DOHH2 (cell line): ENCODE measurements around the gene PCCB.

Experiments used
- H3F3A ChIP-seq: fragments of 200-600 bp; sonication (generic), shearing (Covaris generic); 2 replicates; pipeline ENCODE4 v1.6.0; 2016; ENCODE audit warnings: antibody characterized with exemption, mild to moderate bottlenecking; ENCODE audit not compliant: control insufficient read depth, insufficient read depth
- H3K27ac ChIP-seq: fragments of 200-600 bp; sonication (generic); 2 replicates; pipeline ENCODE4 v1.5.1; 2014; ENCODE audit warnings: low read depth, mild to moderate bottlenecking, low read length, moderate library complexity
- H3K27me3 ChIP-seq: fragments of 200-600 bp; sonication (generic); 2 replicates; pipeline ENCODE4 v1.6.1; 2014; ENCODE audit warnings: mild to moderate bottlenecking, low read length, mixed read lengths; ENCODE audit not compliant: control insufficient read depth
- H3K36me3 ChIP-seq: fragments of 200-600 bp; sonication (generic); 2 replicates; pipeline ENCODE4 v1.6.1; 2014; ENCODE audit warnings: mild to moderate bottlenecking, low read length, moderate library complexity, mixed read lengths; ENCODE audit not compliant: control insufficient read depth
- H3K4me1 ChIP-seq: fragments of 200-600 bp; sonication (generic); 2 replicates; pipeline ENCODE4 v1.6.1; 2014; ENCODE audit warnings: mild to moderate bottlenecking, low read length, mixed read lengths; ENCODE audit not compliant: control insufficient read depth
- H3K4me2 ChIP-seq: fragments of 200-600 bp; sonication (generic); 2 replicates; pipeline ENCODE4 v1.6.0; 2014; ENCODE audit warnings: mild to moderate bottlenecking, low read length, moderate library complexity
- H3K4me3 ChIP-seq: fragments of 200-600 bp; sonication (generic); 2 replicates; pipeline ENCODE4 v1.5.1; 2014; ENCODE audit warnings: mild to moderate bottlenecking, low read length, mixed read lengths
- H3K79me2 ChIP-seq: fragments of 200-600 bp; sonication (generic); 2 replicates; pipeline ENCODE4 v1.6.1; 2014; ENCODE audit warnings: mild to moderate bottlenecking, low read length, mixed read lengths; ENCODE audit not compliant: control insufficient read depth
- H3K9me2 ChIP-seq: fragments of 200-600 bp; sonication (generic); replicated peaks from 2 replicates; pipeline ENCODE4 v1.6.1; 2014; ENCODE audit warnings: mild to moderate bottlenecking, low read length, mixed read lengths; ENCODE audit not compliant: control insufficient read depth
- H3K9me3 ChIP-seq: fragments of 200-600 bp; sonication (generic); 2 replicates; pipeline ENCODE4 v1.6.1; 2014; ENCODE audit warnings: antibody characterized with exemption, low read length, mixed read lengths; ENCODE audit not compliant: control insufficient read depth, insufficient read depth
- H4K20me1 ChIP-seq: fragments of 200-600 bp; sonication (generic); 2 replicates; pipeline ENCODE4 v1.6.0; 2014; ENCODE audit warnings: low read depth, mild to moderate bottlenecking, antibody characterized with exemption, low read length, moderate library complexity; ENCODE audit not compliant: control insufficient read depth, insufficient read depth
- EZH2phosphoT487 ChIP-seq: fragments of 200-600 bp; sonication (generic); IDR thresholded peaks from 2 replicates; pipeline ENCODE4 v1.6.1; 2017; ENCODE audit warnings: borderline replicate concordance, mild to moderate bottlenecking, antibody characterized with exemption, low read length, moderate library complexity, mixed read lengths
- TF ChIP-seq, protein P1 (sequence below): fragments of 200-600 bp; sonication (generic); IDR thresholded peaks from one replicate; pipeline ENCODE4 v1.5.1; 2014; ENCODE audit warnings: antibody characterized with exemption, mild to moderate bottlenecking, low read depth, low read length; ENCODE audit not compliant: poor library complexity, severe bottlenecking

PCCB gene

DNA sequence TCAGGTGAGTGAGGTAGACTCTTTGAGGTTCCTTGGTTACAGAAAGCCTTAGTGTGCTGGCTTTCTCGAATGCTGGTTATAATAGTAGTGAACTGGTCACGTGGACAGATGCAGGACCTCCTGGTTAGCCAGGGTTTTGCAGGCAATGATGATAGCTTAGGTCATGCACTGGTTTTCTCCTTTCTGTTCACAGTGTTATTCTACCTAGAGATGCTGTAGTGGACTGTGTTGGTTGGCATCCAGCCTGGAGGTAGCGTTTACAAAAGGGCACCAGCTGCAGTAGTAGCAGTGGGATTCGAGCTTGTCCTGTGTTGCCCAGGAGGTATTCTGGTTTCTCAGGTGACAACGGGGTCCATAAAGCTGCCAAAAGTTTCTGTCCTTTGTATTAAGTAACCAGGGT is 27.0 kb downstream of the PCCB start:
- no peak overlapping the region for H3K4me3 ChIP-seq
- H4K20me1 ChIP-seq = no peaks in the 10 kb centered on the region
- H3K9me2 ChIP-seq = no peaks in the 10 kb centered on the region
- H3K27ac ChIP-seq = no peak overlapping the region
- peaks cover 23% of the 10 kb centered on the region; the same call in 1 of the 2 replicates for H3K9me3 ChIP-seq
- H3K79me2 ChIP-seq = peaks cover 29% of the 10 kb centered on the region
- H3K4me2 ChIP-seq = no peak overlapping the region
- peaks cover 7% of the 10 kb centered on the region for H3F3A ChIP-seq
- no peaks in the 10 kb centered on the region for H3K27me3 ChIP-seq
- H3K4me1 ChIP-seq = peaks cover 28% of the 10 kb centered on the region
- TF ChIP-seq, protein P1, sequence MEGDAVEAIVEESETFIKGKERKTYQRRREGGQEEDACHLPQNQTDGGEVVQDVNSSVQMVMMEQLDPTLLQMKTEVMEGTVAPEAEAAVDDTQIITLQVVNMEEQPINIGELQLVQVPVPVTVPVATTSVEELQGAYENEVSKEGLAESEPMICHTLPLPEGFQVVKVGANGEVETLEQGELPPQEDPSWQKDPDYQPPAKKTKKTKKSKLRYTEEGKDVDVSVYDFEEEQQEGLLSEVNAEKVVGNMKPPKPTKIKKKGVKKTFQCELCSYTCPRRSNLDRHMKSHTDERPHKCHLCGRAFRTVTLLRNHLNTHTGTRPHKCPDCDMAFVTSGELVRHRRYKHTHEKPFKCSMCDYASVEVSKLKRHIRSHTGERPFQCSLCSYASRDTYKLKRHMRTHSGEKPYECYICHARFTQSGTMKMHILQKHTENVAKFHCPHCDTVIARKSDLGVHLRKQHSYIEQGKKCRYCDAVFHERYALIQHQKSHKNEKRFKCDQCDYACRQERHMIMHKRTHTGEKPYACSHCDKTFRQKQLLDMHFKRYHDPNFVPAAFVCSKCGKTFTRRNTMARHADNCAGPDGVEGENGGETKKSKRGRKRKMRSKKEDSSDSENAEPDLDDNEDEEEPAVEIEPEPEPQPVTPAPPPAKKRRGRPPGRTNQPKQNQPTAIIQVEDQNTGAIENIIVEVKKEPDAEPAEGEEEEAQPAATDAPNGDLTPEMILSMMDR = no peak
- TF ChIP-seq EZH2phosphoT487 = no peak
- H3K36me3 ChIP-seq = peaks cover 49% of the 10 kb centered on the region

DNA sequence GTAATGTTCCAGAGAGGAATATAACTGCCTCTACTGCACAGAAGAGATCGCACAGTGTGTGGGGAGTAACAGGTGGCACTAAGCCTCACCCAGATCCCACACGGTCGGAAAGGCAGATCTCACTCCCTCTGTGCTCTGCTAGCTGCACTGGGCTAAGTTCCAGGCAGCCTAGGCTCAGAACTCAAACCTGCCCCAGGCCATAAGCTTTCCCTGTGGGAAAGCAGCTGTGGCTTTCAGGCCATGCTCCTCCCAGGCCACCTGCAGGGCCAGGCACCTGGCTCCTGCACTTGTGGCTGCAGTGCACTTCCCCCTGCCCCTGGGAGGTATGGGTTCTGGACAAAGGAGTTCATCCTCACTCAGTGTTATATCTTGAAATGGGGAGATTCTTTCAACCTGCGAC is 27.5 kb downstream of the PCCB start:
- no peak overlapping the region for H3K27ac ChIP-seq
- TF ChIP-seq, protein P1 = no peak
- TF ChIP-seq EZH2phosphoT487 = no peak
- H3K36me3 ChIP-seq = peaks cover 49% of the 10 kb centered on the region
- no peaks in the 10 kb centered on the region for H3K27me3 ChIP-seq
- H3K9me2 ChIP-seq = no peaks in the 10 kb centered on the region
- peaks cover 7% of the 10 kb centered on the region for H3F3A ChIP-seq
- peaks cover 23% of the 10 kb centered on the region; the same call in 1 of the 2 replicates for H3K9me3 ChIP-seq
- no peaks in the 10 kb centered on the region for H4K20me1 ChIP-seq
- H3K4me3 ChIP-seq = no peak overlapping the region
- no peak overlapping the region for H3K4me2 ChIP-seq
- H3K79me2 ChIP-seq = peaks cover 25% of the 10 kb centered on the region
- peaks cover 28% of the 10 kb centered on the region for H3K4me1 ChIP-seq

DNA sequence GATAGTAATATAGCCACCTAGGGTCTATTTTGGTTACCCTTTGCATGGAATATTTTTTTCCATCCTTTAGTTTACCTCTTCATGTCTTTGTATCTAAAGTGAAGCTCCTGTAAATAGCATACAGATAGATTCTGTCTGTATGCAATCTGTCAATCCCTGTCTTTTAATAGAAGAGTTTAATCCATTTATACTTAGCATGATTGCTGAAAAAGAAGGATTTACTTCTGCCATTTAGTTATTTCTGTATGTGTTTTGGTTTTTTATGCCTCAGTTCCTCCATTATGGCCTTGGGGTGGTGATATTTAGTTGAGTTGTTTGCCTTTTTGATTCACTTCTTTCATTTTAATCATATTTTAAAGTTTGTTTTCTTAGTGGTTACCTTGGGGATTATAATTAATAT is 29.0 kb downstream of the PCCB start:
- H3K27ac ChIP-seq = no peak overlapping the region
- no peaks in the 10 kb centered on the region for H3K9me2 ChIP-seq
- H3K79me2 ChIP-seq = peaks cover 26% of the 10 kb centered on the region
- no peak overlapping the region for H3K4me3 ChIP-seq
- peaks cover 23% of the 10 kb centered on the region; the same call in 1 of the 2 replicates for H3K9me3 ChIP-seq
- peaks cover 7% of the 10 kb centered on the region for H3F3A ChIP-seq
- peaks cover 57% of the 10 kb centered on the region for H3K36me3 ChIP-seq
- TF ChIP-seq, protein P1 = no peak
- TF ChIP-seq EZH2phosphoT487 = no peak
- H3K4me1 ChIP-seq = peaks cover 41% of the 10 kb centered on the region
- no peak overlapping the region for H3K4me2 ChIP-seq
- H3K27me3 ChIP-seq = no peaks in the 10 kb centered on the region
- no peaks in the 10 kb centered on the region for H4K20me1 ChIP-seq
